ENCODE results near the gene CDKN2B-AS1. TPM values are rescaled to one million over a fixed set of nuclear protein-coding genes. Genes with fewer than 3 reads are reported as not detected.

Gene CDKN2B-AS1
- total and polyA plus RNA-seq, 10 donors: 0.90 to 6.6 (median 2.5) TPM

DNA sequence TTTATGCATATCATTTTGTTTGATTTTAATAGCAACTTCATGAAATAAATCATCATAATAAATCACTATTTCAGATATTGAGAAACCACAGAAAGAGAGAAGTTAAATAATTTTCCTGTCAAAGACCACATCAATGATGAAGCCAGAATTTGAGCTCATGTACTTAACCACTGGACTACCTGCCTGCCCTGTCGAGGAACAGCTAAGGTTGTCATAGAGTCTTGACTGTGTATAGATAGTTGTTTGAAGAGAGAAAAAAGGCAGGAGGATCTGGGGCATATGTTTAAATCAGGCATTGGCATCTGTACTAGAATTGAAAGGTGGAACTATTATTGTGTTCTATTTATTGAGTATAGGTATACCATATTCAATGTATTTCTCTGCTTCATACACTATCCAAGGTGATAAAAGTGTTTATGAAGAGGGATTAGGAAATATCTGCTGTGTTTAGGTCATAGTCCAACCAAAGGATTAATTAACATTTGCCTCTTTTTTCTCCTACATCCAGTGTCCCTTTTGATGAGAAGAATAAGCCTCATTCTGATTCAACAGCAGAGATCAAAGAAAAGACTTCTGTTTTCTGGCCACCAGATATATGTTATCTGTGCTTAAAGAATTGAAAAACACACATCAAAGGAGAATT, 51.8 kb downstream of the CDKN2B-AS1 start:
- H3K4me1 ChIP-seq: peaks cover 0 to 13% (median 9%) of the 10 kb centered on the region in 6 donors
- intact Hi-C loops (cut with DNase I; ENCODE audit: low total_unique reads): no loop called here
- H3K27me3 ChIP-seq (replicated peaks in 1 of 7): no peaks in the 10 kb centered on the region
- TF ChIP-seq POLR2A (IDR thresholded peaks at IDR 0.05) (no peak), POLR2AphosphoS5 (IDR thresholded peaks at IDR 0.05) (no peak)
- TF ChIP-seq, protein P1, sequence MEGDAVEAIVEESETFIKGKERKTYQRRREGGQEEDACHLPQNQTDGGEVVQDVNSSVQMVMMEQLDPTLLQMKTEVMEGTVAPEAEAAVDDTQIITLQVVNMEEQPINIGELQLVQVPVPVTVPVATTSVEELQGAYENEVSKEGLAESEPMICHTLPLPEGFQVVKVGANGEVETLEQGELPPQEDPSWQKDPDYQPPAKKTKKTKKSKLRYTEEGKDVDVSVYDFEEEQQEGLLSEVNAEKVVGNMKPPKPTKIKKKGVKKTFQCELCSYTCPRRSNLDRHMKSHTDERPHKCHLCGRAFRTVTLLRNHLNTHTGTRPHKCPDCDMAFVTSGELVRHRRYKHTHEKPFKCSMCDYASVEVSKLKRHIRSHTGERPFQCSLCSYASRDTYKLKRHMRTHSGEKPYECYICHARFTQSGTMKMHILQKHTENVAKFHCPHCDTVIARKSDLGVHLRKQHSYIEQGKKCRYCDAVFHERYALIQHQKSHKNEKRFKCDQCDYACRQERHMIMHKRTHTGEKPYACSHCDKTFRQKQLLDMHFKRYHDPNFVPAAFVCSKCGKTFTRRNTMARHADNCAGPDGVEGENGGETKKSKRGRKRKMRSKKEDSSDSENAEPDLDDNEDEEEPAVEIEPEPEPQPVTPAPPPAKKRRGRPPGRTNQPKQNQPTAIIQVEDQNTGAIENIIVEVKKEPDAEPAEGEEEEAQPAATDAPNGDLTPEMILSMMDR (IDR thresholded peaks at IDR 0.05 in 8 of 11, conservative IDR thresholded peaks at IDR 0.05 in 3 of 11): no peak
- no peaks in the 10 kb centered on the region for H3K9me3 ChIP-seq
- DNase-seq: no peak
- 20 to 48% (median 32%) methylated on average over 1 of the region's 1 CpG for WGBS, 5 donors
- no peak overlapping the region for H3K4me3 ChIP-seq
- no peak overlapping the region for H3K27ac ChIP-seq
- H3K36me3 ChIP-seq: no peaks in the 10 kb centered on the region

- H3K27ac ChIP-seq: no peak overlapping the region
- WGBS, 5 donors: 69 to 95% (median 84%) methylated on average over 2 of the region's 2 CpGs
- no peaks in the 10 kb centered on the region for H3K9me3 ChIP-seq
- no peaks in the 10 kb centered on the region for H3K36me3 ChIP-seq
- DNase-seq: no peak
- TF ChIP-seq, protein P1 (IDR thresholded peaks at IDR 0.05 in 8 of 11, conservative IDR thresholded peaks at IDR 0.05 in 3 of 11): no peak
- TF ChIP-seq POLR2AphosphoS5 (IDR thresholded peaks at IDR 0.05): no peak
- no peak for TF ChIP-seq POLR2A (IDR thresholded peaks at IDR 0.05)
- no peak overlapping the region for H3K4me3 ChIP-seq
- intact Hi-C loops (cut with DNase I; ENCODE audit: low total_unique reads): no loop called here
- H3K27me3 ChIP-seq (replicated peaks in 1 of 7): no peaks in the 10 kb centered on the region
- peaks cover 0 to 25% (median 15%) of the 10 kb centered on the region in 6 donors for H3K4me1 ChIP-seq
Measured at GRCh38 chr9:22047596-22047995, 53.0 kb downstream of the CDKN2B-AS1 start.

DNA sequence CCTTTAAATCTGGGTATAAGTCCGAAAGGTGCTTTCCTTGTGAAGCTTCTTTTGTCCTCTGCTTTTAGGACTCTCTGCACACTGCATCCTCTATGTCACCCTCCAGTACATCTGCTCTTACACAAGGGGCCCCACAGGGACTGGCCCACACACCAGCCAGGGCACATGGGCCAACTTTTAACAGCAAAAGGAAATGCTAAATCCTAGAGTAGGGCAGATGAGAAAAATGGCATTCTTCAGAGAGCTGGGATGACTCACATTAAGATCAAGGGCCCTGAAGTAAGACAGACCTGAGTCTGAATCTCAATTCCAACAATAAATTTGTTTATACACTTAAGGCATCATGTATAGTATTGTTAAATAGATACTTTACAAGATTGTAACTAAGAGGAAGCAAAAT, 54.8 kb downstream of the CDKN2B-AS1 start:
- TF ChIP-seq, protein P1 (IDR thresholded peaks at IDR 0.05 in 8 of 11, conservative IDR thresholded peaks at IDR 0.05 in 3 of 11): no peak
- TF ChIP-seq POLR2A (IDR thresholded peaks at IDR 0.05): no peak
- no peak for TF ChIP-seq POLR2AphosphoS5 (IDR thresholded peaks at IDR 0.05)
- intact Hi-C loops (cut with DNase I; ENCODE audit: low total_unique reads): no loop called here
- no peak for DNase-seq
- Histone ChIP-seq H3K4me3 (no peak overlapping the region), H3K9me3 (no peaks in the 10 kb centered on the region), H3K27ac (no peak overlapping the region), H3K4me1 (peaks cover 0 to 33% (median 15%) of the 10 kb centered on the region in 6 donors), H3K36me3 (no peaks in the 10 kb centered on the region), H3K27me3 (replicated peaks in 1 of 7) (no peaks in the 10 kb centered on the region)
- WGBS, 5 donors: 79 to 94% (median 90%) methylated on average over 1 of the region's 1 CpG

GRCh38 chr9:22050924-22051323, 56.3 kb downstream of the CDKN2B-AS1 start:
- no peak for DNase-seq
- intact Hi-C loops (cut with DNase I; ENCODE audit: low total_unique reads): no loop called here
- no peaks in the 10 kb centered on the region for H3K27me3 ChIP-seq (replicated peaks in 1 of 7)
- H3K4me3 ChIP-seq: no peak overlapping the region
- 24 to 44% (median 29%) methylated on average over 4 of the region's 4 CpGs for WGBS, 5 donors
- H3K9me3 ChIP-seq: no peaks in the 10 kb centered on the region
- TF ChIP-seq, protein P1 (IDR thresholded peaks at IDR 0.05 in 8 of 11, conservative IDR thresholded peaks at IDR 0.05 in 3 of 11): no peak
- TF ChIP-seq POLR2AphosphoS5 (IDR thresholded peaks at IDR 0.05): no peak
- H3K4me1 ChIP-seq: peaks cover 0 to 33% (median 15%) of the 10 kb centered on the region in 6 donors
- H3K27ac ChIP-seq: peak overlapping the region in 2 of 8 donors; percentile 7 to 12
- H3K36me3 ChIP-seq: no peaks in the 10 kb centered on the region
